Neural cell (in vitro differentiated cells): ENCODE data around the gene AMZ1. TPM values are rescaled to one million over a fixed set of nuclear protein-coding genes. Genes with fewer than 3 reads are reported as not detected.
A peak's percentile ranks its signal among the peaks of the same experiment; 100 is the strongest.

ENCODE experiments used
- H2AFZ ChIP-seq: fragments of 200-600, 300-800 bp; sonication (generic), shearing (Covaris generic); 2 replicates; pipeline ENCODE4 v1.6.0; 2014; ENCODE audit warnings: low read depth, mild to moderate bottlenecking, antibody characterized with exemption, low read length, moderate library complexity
- H3F3A ChIP-seq: fragments of 200-600 bp; shearing (Covaris generic); 2 replicates; pipeline ENCODE4 v1.6.1; 2016; ENCODE audit warnings: mild to moderate bottlenecking, moderate library complexity, mixed read lengths, antibody characterized with exemption, low read length; ENCODE audit not compliant: insufficient read depth, poor library complexity, severe bottlenecking
- H3K27ac ChIP-seq: fragments of 200-600, 300-800 bp; sonication (generic), shearing (Covaris generic); 2 replicates; pipeline ENCODE4 v1.5.1; 2014; ENCODE audit warnings: mild to moderate bottlenecking, low read length, moderate library complexity
- H3K27me3 ChIP-seq: fragments of 300-800, 200-600 bp; sonication (generic), shearing (Covaris generic); 2 replicates; pipeline ENCODE4 v1.6.0; 2014; ENCODE audit warnings: mild to moderate bottlenecking, low read depth, low read length, moderate library complexity; ENCODE audit not compliant: insufficient read depth
- H3K36me3 ChIP-seq: fragments of 300-800, 200-600 bp; sonication (generic), shearing (Covaris generic); 2 replicates; pipeline ENCODE4 v1.5.1; 2014; ENCODE audit warnings: mild to moderate bottlenecking, antibody characterized with exemption, low read length, moderate library complexity; ENCODE audit not compliant: insufficient read depth
- H3K4me2 ChIP-seq: fragments of 300-800, 200-600 bp; sonication (generic), shearing (Covaris generic); 2 replicates; pipeline ENCODE4 v1.6.0; 2014; ENCODE audit warnings: mild to moderate bottlenecking, low read length
- H3K4me3 ChIP-seq: fragments of 300-800, 200-600 bp; sonication (generic), shearing (Covaris generic); 2 replicates; pipeline ENCODE4 v1.5.1; 2014; ENCODE audit warnings: mild to moderate bottlenecking, low read length, moderate library complexity
- H3K79me2 ChIP-seq: fragments of 200-600 bp; shearing (Covaris generic); replicated peaks from 2 replicates; pipeline ENCODE4 v1.6.0; 2014; ENCODE audit warnings: mild to moderate bottlenecking, low read length, moderate library complexity; ENCODE audit not compliant: insufficient read depth
- H3K9ac ChIP-seq: fragments of 300-800, 200-600 bp; sonication (generic), shearing (Covaris generic); 2 replicates; pipeline ENCODE4 v1.6.1; 2016; ENCODE audit warnings: mild to moderate bottlenecking, low read length, mixed read lengths
- H3K9me2 ChIP-seq: fragments of 200-600 bp; shearing (Covaris generic); 2 replicates; pipeline ENCODE4 v1.6.1; 2016; ENCODE audit warnings: mild to moderate bottlenecking, low read length, mixed read lengths; ENCODE audit not compliant: insufficient read depth
- H3K9me3 ChIP-seq: fragments of 200-600, 300-800 bp; sonication (generic), shearing (Covaris generic); 2 replicates; pipeline ENCODE4 v1.6.1; 2016; ENCODE audit warnings: mild to moderate bottlenecking, mixed run types, low read length, moderate library complexity, mixed read lengths
- H4K20me1 ChIP-seq: fragments of 200-600 bp; shearing (Covaris generic); 2 replicates; pipeline ENCODE4 v1.6.1; 2016; ENCODE audit warnings: mild to moderate bottlenecking, mixed run types; ENCODE audit not compliant: insufficient read depth
- EP300 ChIP-seq: fragments of 450-650 bp; conservative IDR thresholded peaks from 2 replicates; pipeline ENCODE4 v1.6.1; 2014; ENCODE audit warnings: antibody characterized with exemption, mild to moderate bottlenecking, moderate library complexity; ENCODE audit not compliant: poor library complexity, severe bottlenecking
- EZH2 ChIP-seq: fragments of 200-600, 300-800 bp; shearing (Covaris generic), sonication (generic); IDR thresholded peaks from 2 replicates; pipeline ENCODE4 v1.6.1; 2014; ENCODE audit warnings: antibody characterized with exemption, low read length, borderline replicate concordance, mild to moderate bottlenecking; ENCODE audit not compliant: insufficient read depth, poor library complexity, severe bottlenecking
- MXI1 ChIP-seq: fragments of 450-650 bp; conservative IDR thresholded peaks from 2 replicates; pipeline ENCODE4 v1.6.1; 2014; ENCODE audit warnings: antibody characterized with exemption, mild to moderate bottlenecking; ENCODE audit not compliant: poor library complexity, severe bottlenecking
- POLR2AphosphoS5 ChIP-seq: IDR thresholded peaks from 2 replicates; pipeline ENCODE4 v1.6.1; 2012
- RAD21 ChIP-seq: fragments of 450-650 bp; conservative IDR thresholded peaks from 2 replicates; pipeline ENCODE4 v1.6.1; 2014; ENCODE audit warnings: antibody characterized with exemption, mild to moderate bottlenecking, moderate library complexity
- REST ChIP-seq: IDR thresholded peaks from 2 replicates; pipeline ENCODE4 v1.6.1; 2012; ENCODE audit warnings: borderline replicate concordance
- SMC3 ChIP-seq: fragments of 450-650 bp; conservative IDR thresholded peaks from 2 replicates; pipeline ENCODE4 v1.6.1; 2014; ENCODE audit warnings: antibody characterized with exemption, mild to moderate bottlenecking, moderate library complexity; ENCODE audit not compliant: poor library complexity
- TAF1 ChIP-seq: IDR thresholded peaks from 2 replicates; pipeline ENCODE4 v1.6.1; 2012; ENCODE audit warnings: low read depth
- polyA plus RNA-seq: library from polyadenylated mRNA; depleted of rRNA; stranded (reverse); fragments of >200 nt; gene quantifications from 2 replicates; pipeline ENCODE4 v1.2.3, GENCODE V29; 2014
- TF ChIP-seq, protein P1 (sequence below): fragments of 450-650 bp; IDR thresholded peaks from 2 replicates; pipeline ENCODE4 v1.5.1; 2014; ENCODE audit warnings: antibody characterized with exemption, mild to moderate bottlenecking, moderate library complexity; ENCODE audit not compliant: poor library complexity, severe bottlenecking

AMZ1 gene
- polyA plus RNA-seq, 1 donor from 2014 or later = not detected

- TF ChIP-seq REST = no peak
- TF ChIP-seq, protein P1, sequence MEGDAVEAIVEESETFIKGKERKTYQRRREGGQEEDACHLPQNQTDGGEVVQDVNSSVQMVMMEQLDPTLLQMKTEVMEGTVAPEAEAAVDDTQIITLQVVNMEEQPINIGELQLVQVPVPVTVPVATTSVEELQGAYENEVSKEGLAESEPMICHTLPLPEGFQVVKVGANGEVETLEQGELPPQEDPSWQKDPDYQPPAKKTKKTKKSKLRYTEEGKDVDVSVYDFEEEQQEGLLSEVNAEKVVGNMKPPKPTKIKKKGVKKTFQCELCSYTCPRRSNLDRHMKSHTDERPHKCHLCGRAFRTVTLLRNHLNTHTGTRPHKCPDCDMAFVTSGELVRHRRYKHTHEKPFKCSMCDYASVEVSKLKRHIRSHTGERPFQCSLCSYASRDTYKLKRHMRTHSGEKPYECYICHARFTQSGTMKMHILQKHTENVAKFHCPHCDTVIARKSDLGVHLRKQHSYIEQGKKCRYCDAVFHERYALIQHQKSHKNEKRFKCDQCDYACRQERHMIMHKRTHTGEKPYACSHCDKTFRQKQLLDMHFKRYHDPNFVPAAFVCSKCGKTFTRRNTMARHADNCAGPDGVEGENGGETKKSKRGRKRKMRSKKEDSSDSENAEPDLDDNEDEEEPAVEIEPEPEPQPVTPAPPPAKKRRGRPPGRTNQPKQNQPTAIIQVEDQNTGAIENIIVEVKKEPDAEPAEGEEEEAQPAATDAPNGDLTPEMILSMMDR = peak; percentile 74
- peak; percentile 68 for TF ChIP-seq SMC3
- peak; percentile 59 for TF ChIP-seq RAD21
- TF ChIP-seq MXI1 = no peak
- TF ChIP-seq EZH2 = no peak
- no peak for TF ChIP-seq EP300
Measured at GRCh38 chr7:2709553-2710285, 21.7 kb downstream of the AMZ1 start.

GRCh38 chr7:2710286-2710655 is 22.3 kb downstream of the AMZ1 start:
- no peak overlapping the region for H3K4me3 ChIP-seq
- H3K4me2 ChIP-seq = no peak overlapping the region
- H3K79me2 ChIP-seq = no peaks in the 10 kb centered on the region
- H3F3A ChIP-seq = no peaks in the 10 kb centered on the region
- no peaks in the 10 kb centered on the region for H3K36me3 ChIP-seq
- TF ChIP-seq EP300 (no peak), REST (no peak), POLR2AphosphoS5 (no peak), EZH2 (no peak), RAD21 (no peak), SMC3 (no peak), TAF1 (no peak), MXI1 (no peak)
- TF ChIP-seq, protein P1 = no peak
- no peaks in the 10 kb centered on the region for H3K9me2 ChIP-seq
- no peak overlapping the region for H3K27ac ChIP-seq
- no peaks in the 10 kb centered on the region for H3K27me3 ChIP-seq
- H4K20me1 ChIP-seq = no peaks in the 10 kb centered on the region
- no peaks in the 10 kb centered on the region for H3K9me3 ChIP-seq
- no peak overlapping the region for H3K9ac ChIP-seq
- no peak overlapping the region for H2AFZ ChIP-seq

More at GRCh38 chr7:2709553-2710285, 21.7 kb downstream of the AMZ1 start:
- Histone ChIP-seq H3K79me2 (no peaks in the 10 kb centered on the region), H3K9me3 (no peaks in the 10 kb centered on the region), H3K9ac (no peak overlapping the region), H3K9me2 (no peaks in the 10 kb centered on the region), H2AFZ (no peak overlapping the region), H4K20me1 (no peaks in the 10 kb centered on the region), H3K4me2 (no peak overlapping the region), H3K36me3 (no peaks in the 10 kb centered on the region), H3K27me3 (no peaks in the 10 kb centered on the region), H3K27ac (no peak overlapping the region), H3F3A (no peaks in the 10 kb centered on the region), H3K4me3 (no peak overlapping the region)
